Neural crest cell (in vitro differentiated cells): ENCODE results near the gene CBX2. TPM values are rescaled to one million over a fixed set of nuclear protein-coding genes. Genes with fewer than 3 reads are reported as not detected.

ENCODE experiments used
- DNase-seq: peaks from one replicate; pipeline ENCODE4 v3.0.0; 2021; ENCODE audit warnings: low read depth, mixed read lengths, low spot score
- H3K27ac Mint-ChIP-seq: one replicate; pipeline ENCODE4 v1.8.0; 2021; ENCODE audit warnings: mild to moderate bottlenecking, mixed read lengths; ENCODE audit not compliant: unreplicated experiment
- H3K27me3 Mint-ChIP-seq: 2 replicates; pipeline ENCODE4 v1.8.0; 2021; ENCODE audit warnings: low read depth, mild to moderate bottlenecking, mixed read lengths
- H3K36me3 Mint-ChIP-seq: 2 replicates; pipeline ENCODE4 v1.8.0; 2021; ENCODE audit warnings: low read depth, mild to moderate bottlenecking, mixed read lengths
- H3K4me1 Mint-ChIP-seq: 2 replicates; pipeline ENCODE4 v1.8.0; 2021; ENCODE audit warnings: mixed read lengths
- H3K4me3 Mint-ChIP-seq: one replicate; pipeline ENCODE4 v1.8.0; 2021; ENCODE audit warnings: mild to moderate bottlenecking, mixed read lengths
- H3K9me3 Mint-ChIP-seq: 2 replicates; pipeline ENCODE4 v1.8.0; 2021; ENCODE audit warnings: mixed read lengths
- total RNA-seq: library from RNA; stranded (reverse); gene quantifications from 2 replicates; pipeline ENCODE4 v1.2.1, GENCODE V29; 2021
- TF ChIP-seq, protein P1 (sequence below): fragments of 200-600 bp; sonication (generic); conservative IDR thresholded peaks from 2 replicates; pipeline ENCODE4 v1.5.0; 2021; ENCODE audit warnings: antibody characterized with exemption, mild to moderate bottlenecking

Gene CBX2
- total RNA-seq, 1 donor from 2014 or later: 101 TPM

DNA sequence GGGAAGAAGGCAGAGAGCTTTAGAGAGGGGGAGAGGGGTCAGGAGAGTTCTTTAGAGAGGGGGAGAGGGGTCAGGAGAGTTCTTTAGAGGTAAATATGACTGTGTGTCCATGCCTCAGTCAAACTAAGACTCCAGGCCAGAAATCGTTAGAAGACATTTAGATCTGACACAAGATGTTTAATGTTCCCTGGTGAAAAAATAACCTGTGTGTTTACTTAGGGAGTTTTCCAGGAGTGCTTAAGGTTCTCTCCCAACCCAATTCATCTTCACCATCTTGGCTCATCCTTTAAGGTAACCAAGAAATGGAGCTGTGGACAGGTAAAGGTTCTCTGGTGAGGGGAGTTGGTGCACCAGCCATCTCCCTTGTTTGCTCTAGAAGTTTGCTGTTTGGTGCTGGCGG lies 51.5 kb downstream of the CBX2 start:
- peak overlapping the region; percentile 53 for H3K27ac Mint-ChIP-seq
- TF ChIP-seq, protein P1, sequence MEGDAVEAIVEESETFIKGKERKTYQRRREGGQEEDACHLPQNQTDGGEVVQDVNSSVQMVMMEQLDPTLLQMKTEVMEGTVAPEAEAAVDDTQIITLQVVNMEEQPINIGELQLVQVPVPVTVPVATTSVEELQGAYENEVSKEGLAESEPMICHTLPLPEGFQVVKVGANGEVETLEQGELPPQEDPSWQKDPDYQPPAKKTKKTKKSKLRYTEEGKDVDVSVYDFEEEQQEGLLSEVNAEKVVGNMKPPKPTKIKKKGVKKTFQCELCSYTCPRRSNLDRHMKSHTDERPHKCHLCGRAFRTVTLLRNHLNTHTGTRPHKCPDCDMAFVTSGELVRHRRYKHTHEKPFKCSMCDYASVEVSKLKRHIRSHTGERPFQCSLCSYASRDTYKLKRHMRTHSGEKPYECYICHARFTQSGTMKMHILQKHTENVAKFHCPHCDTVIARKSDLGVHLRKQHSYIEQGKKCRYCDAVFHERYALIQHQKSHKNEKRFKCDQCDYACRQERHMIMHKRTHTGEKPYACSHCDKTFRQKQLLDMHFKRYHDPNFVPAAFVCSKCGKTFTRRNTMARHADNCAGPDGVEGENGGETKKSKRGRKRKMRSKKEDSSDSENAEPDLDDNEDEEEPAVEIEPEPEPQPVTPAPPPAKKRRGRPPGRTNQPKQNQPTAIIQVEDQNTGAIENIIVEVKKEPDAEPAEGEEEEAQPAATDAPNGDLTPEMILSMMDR: no peak
- peaks cover 7% of the 10 kb centered on the region for H3K36me3 Mint-ChIP-seq
- H3K4me1 Mint-ChIP-seq: peaks cover 51% of the 10 kb centered on the region
- peaks cover 2% of the 10 kb centered on the region for H3K9me3 Mint-ChIP-seq
- H3K4me3 Mint-ChIP-seq: peak overlapping the region; percentile 53
- H3K27me3 Mint-ChIP-seq: peaks cover 9% of the 10 kb centered on the region
- no peak for DNase-seq

DNA sequence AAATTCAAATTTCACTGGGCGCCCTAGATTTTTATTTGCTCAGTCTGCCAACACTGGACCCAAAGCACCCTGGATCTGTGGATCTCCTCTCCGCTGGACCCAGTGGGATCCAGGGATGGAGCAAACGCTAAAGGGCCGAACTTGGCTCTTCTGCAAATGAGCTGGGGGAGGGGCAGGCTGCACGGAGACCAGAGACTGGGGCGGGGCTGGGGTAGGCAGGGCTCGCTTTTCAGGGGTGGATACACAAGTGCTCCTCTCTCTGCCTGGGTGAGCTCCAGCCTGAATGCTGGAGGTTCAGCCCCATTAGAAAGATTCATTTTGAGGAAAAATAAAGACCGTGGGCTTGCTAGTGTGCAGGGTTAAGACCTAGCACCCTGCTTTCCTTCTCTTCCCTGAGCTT lies 52.4 kb downstream of the CBX2 start:
- H3K27me3 Mint-ChIP-seq: peaks cover 18% of the 10 kb centered on the region
- H3K27ac Mint-ChIP-seq: no peak overlapping the region
- peaks cover 53% of the 10 kb centered on the region for H3K4me1 Mint-ChIP-seq
- peaks cover 12% of the 10 kb centered on the region for H3K36me3 Mint-ChIP-seq
- peak overlapping the region; percentile 12 for H3K4me3 Mint-ChIP-seq
- no peaks in the 10 kb centered on the region for H3K9me3 Mint-ChIP-seq
- TF ChIP-seq, protein P1: no peak
- DNase-seq: no peak

DNA sequence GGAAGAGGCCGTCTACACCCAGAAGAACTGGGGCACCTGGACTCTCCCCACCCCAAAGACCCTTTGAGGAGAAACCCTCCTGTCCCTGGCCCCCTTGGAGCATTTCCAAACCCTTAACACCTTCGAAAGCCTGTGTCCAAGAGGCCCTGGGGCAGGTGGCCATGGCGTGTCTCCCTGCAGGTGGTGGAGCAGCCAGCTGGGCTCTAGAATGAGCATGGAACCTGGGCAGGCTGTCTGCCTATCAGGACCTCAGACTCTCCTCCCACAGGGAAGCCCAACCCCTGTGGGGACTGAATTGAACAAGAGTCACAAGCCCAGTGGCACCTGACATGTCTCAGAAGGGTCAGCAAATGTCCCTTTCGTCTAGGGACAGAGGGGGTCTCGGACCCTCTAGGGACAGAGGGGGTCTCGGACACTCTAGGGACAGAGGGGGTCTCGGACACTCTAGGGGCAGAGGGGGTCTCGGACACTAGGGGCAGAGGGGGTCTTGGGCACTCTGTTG lies 52.9 kb downstream of the CBX2 start:
- Mint-ChIP-seq H3K9me3 (no peaks in the 10 kb centered on the region), H3K4me1 (peaks cover 53% of the 10 kb centered on the region), H3K36me3 (peaks cover 12% of the 10 kb centered on the region), H3K27ac (no peak overlapping the region), H3K4me3 (peak overlapping the region; percentile 41), H3K27me3 (peaks cover 22% of the 10 kb centered on the region)
- DNase-seq: no peak
- TF ChIP-seq, protein P1: no peak

DNA sequence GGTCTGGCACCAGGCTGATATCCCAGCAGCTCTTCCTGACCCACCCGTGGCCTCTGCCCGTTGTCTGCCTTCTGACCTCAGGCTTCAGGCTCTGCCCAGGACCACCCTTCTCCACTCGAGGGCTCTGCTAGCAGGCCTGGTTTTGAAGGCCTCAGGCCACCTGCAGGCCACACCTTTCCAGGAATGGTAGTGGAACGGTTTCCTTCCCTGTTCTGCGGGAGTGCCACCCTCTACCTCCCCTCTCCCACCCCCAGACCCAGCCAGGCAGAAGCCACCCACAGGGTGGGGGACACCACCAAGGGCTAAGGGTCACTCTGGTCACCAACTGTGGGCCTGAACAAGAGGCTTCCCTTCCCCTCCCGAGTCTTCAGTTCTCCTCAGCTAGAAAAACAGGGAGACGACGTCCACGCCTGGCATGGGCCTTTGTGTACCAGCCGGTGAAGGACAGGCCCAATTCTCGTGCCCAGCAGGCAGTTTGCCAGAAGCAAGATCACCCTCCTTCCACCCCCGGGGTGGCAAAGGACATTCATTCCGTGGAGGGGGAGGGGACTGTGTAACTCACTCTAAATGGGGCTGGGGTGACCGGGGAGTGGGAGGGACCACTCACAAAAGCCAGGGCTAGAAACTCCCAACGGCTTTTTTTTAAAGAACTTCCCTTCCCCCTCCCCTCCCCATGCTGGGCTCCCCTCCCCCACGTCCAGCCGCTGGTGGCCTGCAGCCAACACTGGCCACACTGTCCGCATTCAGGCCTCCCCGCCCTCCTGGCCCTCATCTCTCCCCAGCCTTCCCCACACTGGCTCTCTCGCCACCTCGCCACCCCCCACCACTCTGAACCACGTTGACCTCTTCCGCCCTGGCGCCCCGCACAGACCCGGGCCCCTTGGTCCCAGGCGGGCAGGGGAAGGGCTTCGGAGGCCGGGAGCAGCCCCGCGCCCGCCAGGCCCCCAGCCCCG lies 53.6 kb downstream of the CBX2 start:
- TF ChIP-seq, protein P1: no peak
- Mint-ChIP-seq H3K4me3 (peak overlapping the region; percentile 66), H3K27ac (peak overlapping the region; percentile 99), H3K4me1 (peaks cover 52% of the 10 kb centered on the region), H3K36me3 (peaks cover 12% of the 10 kb centered on the region), H3K27me3 (peaks cover 24% of the 10 kb centered on the region), H3K9me3 (no peaks in the 10 kb centered on the region)
- DNase-seq: peak; percentile 74

DNA sequence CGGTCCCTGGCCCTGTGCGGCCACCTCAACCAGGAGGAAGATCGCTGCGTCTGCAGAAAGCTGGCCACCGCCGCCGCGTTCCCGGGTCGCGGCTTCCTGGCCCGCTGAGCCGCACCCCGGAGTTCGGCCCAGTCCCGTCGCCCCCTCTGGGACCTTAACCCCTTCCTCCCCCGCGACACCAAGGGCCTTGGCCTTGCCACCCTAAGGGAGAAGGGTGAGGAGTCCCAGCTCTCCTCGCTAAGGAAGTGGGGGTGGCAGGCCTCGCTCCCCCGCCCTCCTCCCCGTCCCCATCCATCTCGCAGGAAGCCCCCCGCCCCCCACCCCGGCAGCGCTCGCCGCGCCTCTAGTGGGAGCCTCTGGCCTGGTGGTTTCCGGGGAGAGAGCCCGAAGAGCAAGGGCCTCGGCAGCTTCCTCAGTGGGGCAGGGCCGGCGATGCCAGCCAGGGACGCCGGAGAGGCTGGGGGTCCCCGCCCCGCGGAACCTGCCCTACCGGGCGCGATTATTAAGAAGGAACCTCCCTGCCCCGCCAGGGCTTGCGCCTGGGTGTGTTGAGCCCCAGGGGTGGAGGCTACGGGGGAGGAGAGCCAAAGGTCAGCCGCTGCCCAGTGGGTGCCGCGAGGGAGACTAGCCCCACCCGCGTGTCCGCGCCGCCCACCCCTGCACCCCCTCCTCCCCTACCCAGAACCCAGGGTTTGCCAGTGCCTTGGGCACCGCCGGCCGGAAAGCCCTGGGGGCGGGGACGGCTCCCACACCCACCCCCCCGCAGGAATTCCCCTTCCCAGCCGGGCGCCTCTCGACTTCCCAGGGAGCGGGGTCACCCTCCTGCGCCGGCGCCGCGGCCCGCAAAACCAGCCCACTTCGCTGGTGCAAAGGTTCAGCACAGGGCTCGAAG lies 54.5 kb downstream of the CBX2 start:
- H3K9me3 Mint-ChIP-seq: no peaks in the 10 kb centered on the region
- H3K36me3 Mint-ChIP-seq: peaks cover 12% of the 10 kb centered on the region
- peak; percentile 36 for DNase-seq
- peak overlapping the region; percentile 56 for H3K4me3 Mint-ChIP-seq
- TF ChIP-seq, protein P1: no peak
- H3K4me1 Mint-ChIP-seq: peaks cover 53% of the 10 kb centered on the region
- peaks cover 26% of the 10 kb centered on the region for H3K27me3 Mint-ChIP-seq
- no peak overlapping the region for H3K27ac Mint-ChIP-seq
